Stimulated activated naive CD8-positive, alpha-beta T cell treated with anti-CD3 and anti-CD28 coated beads, Interleukin-15, amount 100 ng/mL, for 72 hours (primary cell): ENCODE measurements around the gene MESP1.

Experiments
- ATAC-seq: fragments of 150-1000 bp; cut with Tn5 transposase; 2 replicates; pipeline ENCODE4 v1.10.0; 2021; ENCODE audit warnings: mild to moderate bottlenecking, moderate library complexity
- DNase-seq, 2 donors: peaks; one replicate each; pipeline ENCODE4 v3.0.0; 2021 to 2022
- H3K27ac Mint-ChIP-seq, 2 donors: one replicate each; pipeline ENCODE4 v1.8.0; 2022; ENCODE audit warnings: mild to moderate bottlenecking in 2 of 2, mixed read lengths in 2 of 2, moderate library complexity in 2 of 2
- H3K27me3 Mint-ChIP-seq: one replicate; pipeline ENCODE4 v1.8.0; 2022; ENCODE audit warnings: mixed read lengths
- H3K4me1 Mint-ChIP-seq: one replicate; pipeline ENCODE4 v1.8.0; 2022; ENCODE audit warnings: mild to moderate bottlenecking, mixed read lengths
- H3K4me3 Mint-ChIP-seq, 2 donors: one replicate each; pipeline ENCODE4 v1.8.0; 2022; ENCODE audit warnings: mild to moderate bottlenecking in 2 of 2, mixed read lengths in 2 of 2, moderate library complexity in 1 of 2
- H3K9me3 Mint-ChIP-seq, 2 donors: one replicate each; pipeline ENCODE4 v1.8.0; 2022; ENCODE audit warnings: mixed read lengths in 2 of 2

Gene MESP1

GRCh38 chr15:89728254-89728653, 22.8 kb downstream of the MESP1 start:
- no peaks in the 10 kb centered on the region for H3K4me1 Mint-ChIP-seq
- no peak overlapping the region for H3K27ac Mint-ChIP-seq
- DNase-seq (no peak), ATAC-seq (no peak)
- no peaks in the 10 kb centered on the region for H3K27me3 Mint-ChIP-seq
- no peaks in the 10 kb centered on the region for H3K9me3 Mint-ChIP-seq
- no peak overlapping the region for H3K4me3 Mint-ChIP-seq

- no peak for ATAC-seq
- no peaks in the 10 kb centered on the region for H3K4me1 Mint-ChIP-seq
- no peak for DNase-seq
- H3K9me3 Mint-ChIP-seq: no peaks in the 10 kb centered on the region
- H3K27me3 Mint-ChIP-seq: peaks cover 21% of the 10 kb centered on the region
- H3K27ac Mint-ChIP-seq: no peak overlapping the region
- H3K4me3 Mint-ChIP-seq: no peak overlapping the region
Observed at GRCh38 chr15:89725064-89725463, 26.0 kb downstream of the MESP1 start.

GRCh38 chr15:89724621-89725020, 26.4 kb downstream of the MESP1 start:
- no peak for ATAC-seq
- no peaks in the 10 kb centered on the region for H3K9me3 Mint-ChIP-seq
- H3K4me3 Mint-ChIP-seq: no peak overlapping the region
- H3K4me1 Mint-ChIP-seq: no peaks in the 10 kb centered on the region
- peaks cover 25% of the 10 kb centered on the region for H3K27me3 Mint-ChIP-seq
- DNase-seq: no peak
- H3K27ac Mint-ChIP-seq: no peak overlapping the region

GRCh38 chr15:89723031-89723430, 28.0 kb downstream of the MESP1 start:
- no peak overlapping the region for H3K27ac Mint-ChIP-seq
- H3K4me1 Mint-ChIP-seq: no peaks in the 10 kb centered on the region
- no peaks in the 10 kb centered on the region for H3K9me3 Mint-ChIP-seq
- no peak overlapping the region for H3K4me3 Mint-ChIP-seq
- peaks cover 31% of the 10 kb centered on the region for H3K27me3 Mint-ChIP-seq
- DNase-seq: no peak
- no peak for ATAC-seq

GRCh38 chr15:89714775-89715174, 36.3 kb downstream of the MESP1 start:
- Mint-ChIP-seq H3K27me3 (peaks cover 7% of the 10 kb centered on the region), H3K4me3 (no peak overlapping the region), H3K4me1 (no peaks in the 10 kb centered on the region), H3K27ac (no peak overlapping the region), H3K9me3 (no peaks in the 10 kb centered on the region)
- ATAC-seq (no peak), DNase-seq (no peak)

- no peaks in the 10 kb centered on the region for H3K4me1 Mint-ChIP-seq
- H3K4me3 Mint-ChIP-seq: no peak overlapping the region
- DNase-seq (no peak), ATAC-seq (no peak)
- peaks cover 24% of the 10 kb centered on the region for H3K27me3 Mint-ChIP-seq
- H3K27ac Mint-ChIP-seq: no peak overlapping the region
- no peaks in the 10 kb centered on the region for H3K9me3 Mint-ChIP-seq
Observed at GRCh38 chr15:89707577-89707976, 43.5 kb downstream of the MESP1 start.

- no peak for DNase-seq
- peaks cover 29% of the 10 kb centered on the region for H3K27me3 Mint-ChIP-seq
- no peaks in the 10 kb centered on the region for H3K9me3 Mint-ChIP-seq
- H3K4me3 Mint-ChIP-seq: no peak overlapping the region
- H3K4me1 Mint-ChIP-seq: no peaks in the 10 kb centered on the region
- no peak for ATAC-seq
- H3K27ac Mint-ChIP-seq: no peak overlapping the region
Observed at GRCh38 chr15:89704411-89704810, 46.6 kb downstream of the MESP1 start.
